CD14-positive monocyte (primary cell): ENCODE data around the gene MPRIP. TPM values are rescaled to one million over a fixed set of nuclear protein-coding genes. Genes with fewer than 3 reads are reported as not detected.
A peak's percentile ranks its signal among the peaks of the same experiment; 100 is the strongest.

Experiments
- DNase-seq, 3 donors: peaks; one replicate each; pipeline ENCODE4 v3.0.0-alpha.2; 2011 to 2022
- H2AFZ ChIP-seq: 2 replicates; pipeline ENCODE4 v1.6.0; 2012; ENCODE audit warnings: mild to moderate bottlenecking, low read depth, low read length, inconsistent platforms; ENCODE audit not compliant: insufficient read depth, poor library complexity, severe bottlenecking
- H3K27ac ChIP-seq, 2 donors: 1 replicate in 1 of 2; 2 replicates in 1 of 2; pipeline ENCODE4 v1.5.1; 2012 to 2013; ENCODE audit warnings: low read length in 2 of 2, control low read depth in 1 of 2, inconsistent platforms in 1 of 2, low read depth in 1 of 2, mild to moderate bottlenecking in 1 of 2
- H3K27me3 ChIP-seq, 2 donors: one replicate each; pipeline versions ENCODE4 v1.6.0 to v1.6.1; 2011 to 2013; ENCODE audit warnings: low read length in 2 of 2; ENCODE audit not compliant: control insufficient read depth in 2 of 2, insufficient read depth in 2 of 2
- H3K36me3 ChIP-seq, 2 donors: replicated peaks in 1 of 2; 1 replicate in 1 of 2; 2 replicates in 1 of 2; pipeline versions ENCODE4 v1.5.1 to v1.6.1; 2012 to 2013; ENCODE audit warnings: low read length in 2 of 2, control low read depth in 1 of 2, inconsistent platforms in 1 of 2, mild to moderate bottlenecking in 1 of 2; ENCODE audit not compliant: insufficient read depth in 2 of 2, control insufficient read depth in 1 of 2
- H3K4me1 ChIP-seq, 2 donors: 1 replicate in 1 of 2; 2 replicates in 1 of 2; pipeline versions ENCODE4 v1.5.1 to v1.6.1; 2012 to 2013; ENCODE audit warnings: low read length in 2 of 2, control low read depth in 1 of 2, inconsistent platforms in 1 of 2, mild to moderate bottlenecking in 1 of 2, moderate library complexity in 1 of 2; ENCODE audit not compliant: insufficient read depth in 2 of 2, control insufficient read depth in 1 of 2
- H3K4me2 ChIP-seq: replicated peaks from 2 replicates; pipeline ENCODE3; 2012; ENCODE audit warnings: low read length, moderate library complexity, mild to moderate bottlenecking; ENCODE audit not compliant: poor library complexity, severe bottlenecking; ENCODE audit errors: extremely low read depth
- H3K4me3 ChIP-seq, 3 experiments: fragments of 200-600 bp in 1 of 3; sonication (generic) in 1 of 3; replicated peaks in 1 of 3; 1 replicate in 2 of 3; 2 replicates in 1 of 3; pipeline ENCODE4 v1.5.1; 2011 to 2013; ENCODE audit warnings: low read length in 3 of 3, mild to moderate bottlenecking in 3 of 3, control low read depth in 2 of 3, low read depth in 2 of 3, inconsistent platforms in 1 of 3, moderate library complexity in 1 of 3
- H3K79me2 ChIP-seq: 2 replicates; pipeline ENCODE4 v1.6.0; 2012; ENCODE audit warnings: mild to moderate bottlenecking, control low read depth, inconsistent platforms, low read length, moderate library complexity; ENCODE audit not compliant: insufficient read depth
- H3K9ac ChIP-seq: 2 replicates; pipeline ENCODE4 v1.6.0; 2017; ENCODE audit warnings: low read length, mild to moderate bottlenecking; ENCODE audit not compliant: insufficient read depth, poor library complexity, severe bottlenecking
- H3K9me3 ChIP-seq, 2 donors: replicated peaks in 1 of 2; 1 replicate in 1 of 2; 2 replicates in 1 of 2; pipeline versions ENCODE4 v1.5.1 to v1.6.1; 2012 to 2013; ENCODE audit warnings: low read length in 2 of 2, control low read depth in 1 of 2; ENCODE audit not compliant: control insufficient read depth in 1 of 2, insufficient read depth in 1 of 2
- H4K20me1 ChIP-seq: 2 replicates; pipeline ENCODE4 v1.6.0; 2012; ENCODE audit warnings: mild to moderate bottlenecking, low read length, control low read depth, moderate library complexity; ENCODE audit not compliant: insufficient read depth
- H3K27ac Mint-ChIP-seq, 7 donors: one replicate each; pipeline ENCODE4 v1.8.0; 2020; ENCODE audit warnings: mild to moderate bottlenecking in 7 of 7, mixed read lengths in 7 of 7, moderate library complexity in 6 of 7, inconsistent platforms in 2 of 7
- H3K27me3 Mint-ChIP-seq, 3 donors: one replicate each; pipeline ENCODE4 v1.8.0; 2021 to 2022; ENCODE audit warnings: low read depth in 3 of 3, mild to moderate bottlenecking in 3 of 3, mixed read lengths in 3 of 3, moderate library complexity in 3 of 3, inconsistent platforms in 1 of 3
- H3K36me3 Mint-ChIP-seq, 2 donors: one replicate each; pipeline ENCODE4 v1.8.0; 2020; ENCODE audit warnings: mixed read lengths in 2 of 2, inconsistent platforms in 1 of 2, mild to moderate bottlenecking in 1 of 2
- H3K4me1 Mint-ChIP-seq: one replicate; pipeline ENCODE4 v1.8.0; 2020; ENCODE audit warnings: mild to moderate bottlenecking, mixed read lengths
- H3K4me3 Mint-ChIP-seq, 2 donors: one replicate each; pipeline ENCODE4 v1.8.0; 2020; ENCODE audit warnings: mild to moderate bottlenecking in 2 of 2, mixed read lengths in 2 of 2, moderate library complexity in 1 of 2
- H3K9me3 Mint-ChIP-seq, 7 donors: one replicate each; pipeline ENCODE4 v1.8.0; 2020 to 2022; ENCODE audit warnings: mixed read lengths in 7 of 7, mild to moderate bottlenecking in 6 of 7, moderate library complexity in 6 of 7, inconsistent platforms in 2 of 7
- WGBS: methylation state at CpG from one replicate; pipeline ENCODE4 v1.1.5; 2013; ENCODE audit warnings: missing lambda C conversion rate; ENCODE audit not compliant: insufficient coverage; 5-methylcytosine and 5-hydroxymethylcytosine counted together
- intact Hi-C, 2 donors: fragments of 100-400 bp; cut with micrococcal nuclease; formaldehyde crosslinking; loops; one replicate each; pipeline versions ENCODE4 v1.15.0 to v1.15.1; 2023
- polyA plus RNA-seq, 3 donors: library from polyadenylated mRNA; depleted of rRNA in 1 of 3; unstranded in 2 of 3; stranded (reverse) in 1 of 3; fragments of 300-500 nt in 2 of 3; fragments of >200 nt in 1 of 3; fragmentation: Illumina TruSeq in 2 of 3; gene quantifications; 1 replicate in 2 of 3; 2 replicates in 1 of 3; pipeline ENCODE4 v1.2.3, GENCODE V29; 2012 to 2021
- TF ChIP-seq, protein P1 (sequence below): fragments of 200-600 bp; IDR thresholded peaks from one replicate; pipeline ENCODE4 v1.8.0; 2022; ENCODE audit warnings: antibody characterized with exemption, mild to moderate bottlenecking

MPRIP gene
- polyA plus RNA-seq, 3 donors, result 2.0 to 48.7 (median 2.5) TPM

DNA sequence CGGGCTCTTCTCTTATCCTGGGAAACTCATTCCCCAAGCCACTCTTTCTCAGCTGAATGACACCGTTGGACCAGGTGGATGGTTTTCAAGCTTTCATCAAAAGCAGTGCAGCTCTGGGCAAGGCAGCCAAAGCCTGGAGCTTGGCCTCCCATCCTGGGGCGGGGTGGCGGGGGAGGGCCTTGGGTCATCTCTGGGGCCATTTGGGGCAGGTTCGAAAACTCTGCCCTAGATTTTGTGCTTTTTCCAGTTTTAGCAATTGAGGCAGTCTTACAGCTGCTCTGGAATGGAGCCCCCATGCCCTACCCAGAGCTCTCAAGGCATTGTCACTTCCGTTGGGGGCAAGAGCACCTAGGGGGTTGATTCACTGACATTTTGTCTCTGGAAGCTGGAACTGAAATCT is 9.1 kb downstream of the MPRIP start:
- peaks cover 10 to 14% of the 10 kb centered on the region in 2 donors for H3K36me3 Mint-ChIP-seq
- H3K9me3 ChIP-seq, result no peaks in the 10 kb centered on the region
- peaks cover 38% of the 10 kb centered on the region for H3K4me1 Mint-ChIP-seq
- H3K27ac ChIP-seq, result no peak overlapping the region
- no peaks in the 10 kb centered on the region for H3K27me3 ChIP-seq
- intact Hi-C loops, result no loop called here
- H3K4me2 ChIP-seq, result peak overlapping the region; percentile 4
- H3K9me3 Mint-ChIP-seq, result no peaks in the 10 kb centered on the region
- WGBS, result 79% methylated on average over 6 of the region's 6 CpGs
- TF ChIP-seq, protein P1, sequence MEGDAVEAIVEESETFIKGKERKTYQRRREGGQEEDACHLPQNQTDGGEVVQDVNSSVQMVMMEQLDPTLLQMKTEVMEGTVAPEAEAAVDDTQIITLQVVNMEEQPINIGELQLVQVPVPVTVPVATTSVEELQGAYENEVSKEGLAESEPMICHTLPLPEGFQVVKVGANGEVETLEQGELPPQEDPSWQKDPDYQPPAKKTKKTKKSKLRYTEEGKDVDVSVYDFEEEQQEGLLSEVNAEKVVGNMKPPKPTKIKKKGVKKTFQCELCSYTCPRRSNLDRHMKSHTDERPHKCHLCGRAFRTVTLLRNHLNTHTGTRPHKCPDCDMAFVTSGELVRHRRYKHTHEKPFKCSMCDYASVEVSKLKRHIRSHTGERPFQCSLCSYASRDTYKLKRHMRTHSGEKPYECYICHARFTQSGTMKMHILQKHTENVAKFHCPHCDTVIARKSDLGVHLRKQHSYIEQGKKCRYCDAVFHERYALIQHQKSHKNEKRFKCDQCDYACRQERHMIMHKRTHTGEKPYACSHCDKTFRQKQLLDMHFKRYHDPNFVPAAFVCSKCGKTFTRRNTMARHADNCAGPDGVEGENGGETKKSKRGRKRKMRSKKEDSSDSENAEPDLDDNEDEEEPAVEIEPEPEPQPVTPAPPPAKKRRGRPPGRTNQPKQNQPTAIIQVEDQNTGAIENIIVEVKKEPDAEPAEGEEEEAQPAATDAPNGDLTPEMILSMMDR, result no peak
- no peak for DNase-seq
- no peak overlapping the region for H3K4me3 ChIP-seq
- no peak overlapping the region for H2AFZ ChIP-seq
- peaks cover 84% of the 10 kb centered on the region for H3K79me2 ChIP-seq
- no peak overlapping the region for H3K4me3 Mint-ChIP-seq
- H3K27me3 Mint-ChIP-seq, result peaks cover 0 to 1% (median 0%) of the 10 kb centered on the region in 3 donors
- no peak overlapping the region for H3K9ac ChIP-seq
- no peak overlapping the region for H3K27ac Mint-ChIP-seq
- peaks cover 92% of the 10 kb centered on the region for H4K20me1 ChIP-seq
- peaks cover 0 to 6% of the 10 kb centered on the region in 2 donors for H3K36me3 ChIP-seq
- peaks cover 26 to 39% of the 10 kb centered on the region in 2 donors for H3K4me1 ChIP-seq

DNA sequence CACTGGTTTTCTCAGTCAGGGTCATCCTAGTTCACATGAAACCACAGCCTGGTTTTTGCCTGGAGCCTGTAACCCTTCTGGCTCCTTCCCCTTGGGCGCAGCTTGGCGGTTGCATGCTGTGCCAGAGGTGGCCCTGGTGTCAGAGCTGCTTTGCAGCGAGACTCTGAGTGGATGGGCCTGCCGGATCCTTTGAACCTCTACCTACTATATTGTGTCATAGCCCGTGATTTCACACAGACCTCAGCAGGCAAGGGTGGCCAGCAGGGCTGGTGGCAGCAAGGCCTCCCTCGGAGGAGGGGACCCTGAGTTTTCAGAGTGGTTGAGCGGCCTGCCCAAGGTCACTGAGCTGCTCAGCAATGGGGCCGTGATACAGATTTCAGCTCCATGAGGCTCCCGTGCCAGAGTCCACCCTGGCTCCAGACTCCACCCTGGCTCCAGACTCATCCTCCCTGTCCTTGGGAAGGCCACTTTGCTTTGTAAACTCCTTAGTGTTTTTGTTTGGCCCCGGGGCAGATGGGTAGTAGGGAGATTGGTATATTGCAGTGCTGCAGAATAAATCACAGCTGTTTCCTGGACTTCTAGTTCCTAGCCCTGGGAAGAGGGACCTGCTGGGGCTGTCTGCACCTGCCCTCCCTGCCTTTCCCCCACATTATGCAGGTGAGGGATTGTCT is 9.7 kb downstream of the MPRIP start:
- no peaks in the 10 kb centered on the region for H3K27me3 ChIP-seq
- H3K36me3 ChIP-seq, result peaks cover 0 to 6% of the 10 kb centered on the region in 2 donors
- 53% methylated on average over 9 of the region's 10 CpGs for WGBS
- intact Hi-C loops, result no loop called here
- H3K79me2 ChIP-seq, result peaks cover 80% of the 10 kb centered on the region
- no peak overlapping the region for H3K4me3 Mint-ChIP-seq
- H3K4me2 ChIP-seq, result peak overlapping the region; percentile 4
- no peaks in the 10 kb centered on the region for H3K9me3 ChIP-seq
- H3K4me1 Mint-ChIP-seq, result peaks cover 38% of the 10 kb centered on the region
- H3K27me3 Mint-ChIP-seq, result peaks cover 0 to 1% (median 0%) of the 10 kb centered on the region in 3 donors
- H3K9ac ChIP-seq, result no peak overlapping the region
- no peaks in the 10 kb centered on the region for H3K9me3 Mint-ChIP-seq
- no peak overlapping the region for H3K27ac Mint-ChIP-seq
- peaks cover 26 to 39% of the 10 kb centered on the region in 2 donors for H3K4me1 ChIP-seq
- H3K27ac ChIP-seq, result no peak overlapping the region
- peaks cover 95% of the 10 kb centered on the region for H4K20me1 ChIP-seq
- DNase-seq, result no peak
- H3K36me3 Mint-ChIP-seq, result peaks cover 10 to 14% of the 10 kb centered on the region in 2 donors
- no peak overlapping the region for H3K4me3 ChIP-seq
- H2AFZ ChIP-seq, result no peak overlapping the region
- TF ChIP-seq, protein P1, result no peak
